NCI-H187 (cell line): ENCODE measurements around the gene TDP1.

ENCODE experiments used
- DNase-seq, 2 experiments: peaks; one replicate each; lab custom pipeline; 2025; lab: John Stamatoyannopoulos, UW

TDP1 gene

GRCh38 chr14:89955745-89956660 lies at the start of gene TDP1:
TDP1 (plus strand) TSS chr14:89955927; CDS start chr14:89963115, 7,188 bp downstream.
- peak; percentile 96 for DNase-seq

GRCh38 chr14:89906000-89906399 lies 49.7 kb upstream of the TDP1 start:
- DNase-seq = no peak

- DNase-seq = no peak
Observed at GRCh38 chr14:89907655-89908054, 48.1 kb upstream of the TDP1 start.

GRCh38 chr14:89908712-89909450 lies 46.8 kb upstream of the TDP1 start:
- DNase-seq = no peak

GRCh38 chr14:89909586-89909985 lies 46.1 kb upstream of the TDP1 start:
- DNase-seq = no peak

DNA sequence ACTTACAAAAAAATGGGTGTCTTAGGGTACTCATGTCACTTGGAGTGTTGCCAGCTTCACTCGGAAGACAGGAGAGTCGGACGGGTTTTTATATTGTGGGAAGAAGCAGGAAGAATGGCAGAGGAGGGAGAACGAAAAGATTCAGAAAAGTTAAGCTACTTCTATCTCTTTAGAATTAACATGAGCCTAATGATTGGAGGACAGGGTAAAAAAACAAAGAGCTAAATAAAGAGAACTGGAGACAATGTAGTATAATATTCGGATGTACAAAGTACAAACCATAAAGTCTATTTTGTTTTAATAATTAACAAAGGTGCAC lies 45.1 kb upstream of the TDP1 start:
- DNase-seq = no peak

GRCh38 chr14:89911010-89911919 lies 44.5 kb upstream of the TDP1 start:
- no peak for DNase-seq

- no peak for DNase-seq
Observed at GRCh38 chr14:89912221-89912620, 43.5 kb upstream of the TDP1 start.

DNA sequence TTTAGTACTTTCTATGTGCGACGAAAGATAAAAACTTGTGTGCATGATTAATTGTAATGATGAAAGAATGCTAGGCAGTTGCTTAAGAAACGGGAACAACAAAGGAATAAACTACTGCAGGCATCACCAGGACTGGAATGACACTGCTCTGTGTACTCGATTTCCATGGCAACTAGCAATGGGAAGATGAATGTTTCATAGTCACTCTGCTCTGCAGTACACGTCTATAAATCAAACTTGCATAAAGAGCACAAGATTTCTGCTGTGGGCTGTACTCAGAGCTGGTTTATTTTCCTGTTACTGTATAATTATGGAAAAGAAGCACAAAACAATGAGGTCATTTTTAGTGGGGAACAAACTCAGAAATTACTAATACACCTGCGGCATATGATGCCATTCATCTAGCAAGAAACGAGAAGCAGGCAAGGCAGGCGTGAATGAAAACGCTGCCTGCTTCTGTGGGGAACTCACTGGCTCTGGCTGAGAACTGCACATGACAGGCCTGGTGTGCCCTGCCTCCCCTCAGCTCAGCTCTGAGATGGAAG lies 43.0 kb upstream of the TDP1 start:
- no peak for DNase-seq

DNA sequence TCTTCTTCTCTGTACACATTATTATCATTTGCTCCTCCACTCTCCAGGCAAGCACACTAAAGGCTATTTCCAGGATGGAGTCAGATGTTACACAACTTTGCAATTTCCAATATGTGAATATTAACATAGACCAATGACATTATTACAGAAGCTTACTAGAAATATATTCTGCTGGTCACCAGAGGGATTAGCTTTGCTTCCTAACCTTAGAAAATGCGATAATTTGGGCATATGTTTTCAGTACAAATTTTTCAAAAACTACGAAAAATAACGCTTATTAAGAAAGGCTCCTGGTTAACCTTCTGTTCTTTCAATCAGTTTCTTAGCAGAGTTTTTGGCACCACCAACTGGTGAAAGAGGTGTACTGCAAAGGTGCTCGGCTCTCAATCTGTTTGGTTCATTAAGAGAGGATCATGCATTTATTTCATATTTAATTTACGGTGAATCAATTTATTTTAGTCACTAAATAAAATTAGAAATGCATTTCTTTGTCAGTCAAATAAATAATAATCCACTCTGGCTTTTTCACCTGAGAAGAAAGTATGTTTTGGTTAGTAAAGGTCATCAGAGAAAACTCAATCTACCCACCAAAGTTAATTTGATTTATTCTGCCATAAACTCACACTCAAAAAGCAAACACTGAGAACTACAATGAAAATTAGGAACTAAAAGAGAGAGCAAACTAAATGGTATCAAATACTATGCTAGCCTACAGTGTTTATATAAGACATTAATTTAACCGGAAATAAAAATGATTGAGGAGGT lies 40.4 kb upstream of the TDP1 start:
- peak; percentile 26 to 71 for DNase-seq

- DNase-seq = no peak
Observed at GRCh38 chr14:89918721-89919120, 37.0 kb upstream of the TDP1 start.

- no peak for DNase-seq
Observed at GRCh38 chr14:89920056-89920455, 35.7 kb upstream of the TDP1 start.

GRCh38 chr14:89921346-89921745 lies 34.4 kb upstream of the TDP1 start:
- DNase-seq = no peak

GRCh38 chr14:89922031-89922907 lies 33.5 kb upstream of the TDP1 start:
- DNase-seq = no peak

DNA sequence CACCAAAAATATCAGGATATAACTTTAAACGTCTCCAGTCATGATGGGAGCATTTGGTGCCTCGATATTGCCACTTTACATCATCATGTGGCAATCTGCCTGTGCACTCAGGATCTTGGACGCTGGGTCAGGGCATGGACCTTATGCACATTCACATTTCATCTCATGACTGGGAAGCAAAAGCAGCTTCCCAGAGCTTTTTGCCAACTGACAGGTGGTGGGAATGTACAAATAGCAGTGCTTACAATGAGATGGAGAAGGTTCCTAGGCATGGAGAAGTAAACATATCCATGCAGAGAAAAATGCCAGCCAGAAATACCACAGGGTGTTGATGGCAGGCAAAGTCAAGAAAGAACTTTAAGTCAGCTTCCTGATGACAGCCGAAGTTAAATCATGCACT lies 31.5 kb upstream of the TDP1 start:
- no peak for DNase-seq

- DNase-seq = no peak
Observed at GRCh38 chr14:89926694-89927093, 29.0 kb upstream of the TDP1 start.

DNA sequence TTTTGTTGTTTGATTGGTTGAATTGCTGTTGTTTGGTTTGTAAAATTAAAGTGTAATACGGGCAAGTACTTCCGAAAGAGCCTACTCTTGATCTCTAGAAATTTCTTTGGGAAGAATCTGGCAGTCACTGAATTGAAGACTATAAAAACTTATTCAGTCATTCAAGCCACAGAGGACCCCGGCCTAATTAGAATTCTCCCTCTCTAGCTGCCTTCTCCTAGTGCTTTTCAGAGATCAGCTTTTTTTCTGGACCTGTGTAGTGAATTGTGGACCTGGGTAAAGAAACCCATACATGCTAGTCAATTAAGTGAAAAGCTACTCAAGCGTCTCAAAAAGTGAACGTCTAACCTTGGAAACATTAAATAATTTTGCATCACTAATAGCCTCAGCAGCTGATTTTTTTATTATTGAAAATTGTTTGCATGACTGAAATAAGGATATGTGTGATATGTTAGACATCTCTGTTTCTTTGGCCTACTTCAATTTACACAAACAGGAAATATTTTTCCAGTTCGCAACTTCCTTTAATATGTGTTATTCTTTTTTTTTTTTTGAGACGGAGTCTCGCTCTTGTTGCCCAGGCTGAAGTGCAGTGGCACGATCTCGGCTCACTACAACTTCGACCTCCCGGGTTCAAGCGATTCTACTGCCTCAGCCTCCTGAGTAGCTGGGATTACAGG lies 28.4 kb upstream of the TDP1 start:
- no peak for DNase-seq

DNA sequence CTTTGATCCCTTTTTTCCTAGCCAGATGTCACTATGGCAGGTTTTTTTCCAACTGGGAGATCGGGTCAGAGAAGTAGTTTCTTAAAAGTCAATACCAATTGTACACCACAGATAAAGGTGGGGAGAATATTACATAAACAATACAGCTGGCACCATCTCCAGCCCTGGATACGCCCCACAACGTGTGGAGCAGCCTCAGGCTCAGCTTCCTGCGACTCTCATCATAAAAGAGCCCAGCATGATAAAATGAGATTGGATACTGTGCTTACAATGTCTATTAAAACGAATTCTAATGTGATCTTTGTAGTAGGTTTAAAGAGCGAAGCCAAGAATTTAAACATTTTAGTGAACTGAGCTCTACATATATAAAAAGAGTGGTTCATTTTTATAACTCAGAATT lies 22.7 kb upstream of the TDP1 start:
- no peak for DNase-seq

GRCh38 chr14:89936654-89937185 lies 19.0 kb upstream of the TDP1 start:
- DNase-seq = no peak
